GM19395 (cell line): ENCODE measurements around the gene LAMA2.
"Not testable (repeated sequence)": the region's sequence is repeated elsewhere in the genome, so short reads cannot be mapped to it uniquely, and the experiment has no call there.

Experiments used
- ATAC-seq: cut with Tn5 transposase; IDR thresholded peaks from one replicate; pipeline ENCODE4 v1.9.1; 2021; ENCODE audit warnings: mild to moderate bottlenecking, moderate library complexity; ENCODE audit not compliant: unreplicated experiment

Gene LAMA2

DNA sequence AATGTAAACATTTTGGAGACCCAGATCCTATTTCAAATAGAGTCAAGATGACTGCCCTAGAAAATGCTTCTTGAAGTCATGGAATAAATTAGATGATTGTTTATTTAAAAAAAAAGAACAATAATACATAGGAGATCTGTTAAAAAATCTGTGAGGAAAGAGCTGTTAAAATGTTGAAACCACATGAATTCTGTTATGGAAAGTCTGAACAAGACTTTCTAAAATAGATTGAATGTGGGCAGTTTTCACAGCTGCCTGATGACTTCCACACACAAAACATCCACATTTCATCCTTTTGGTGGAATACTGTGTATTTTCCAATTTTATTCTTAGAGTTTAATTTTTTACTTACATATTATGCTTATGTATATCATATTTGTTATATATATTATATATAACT is 186.1 kb downstream of the LAMA2 start:
- ATAC-seq: no peak

DNA sequence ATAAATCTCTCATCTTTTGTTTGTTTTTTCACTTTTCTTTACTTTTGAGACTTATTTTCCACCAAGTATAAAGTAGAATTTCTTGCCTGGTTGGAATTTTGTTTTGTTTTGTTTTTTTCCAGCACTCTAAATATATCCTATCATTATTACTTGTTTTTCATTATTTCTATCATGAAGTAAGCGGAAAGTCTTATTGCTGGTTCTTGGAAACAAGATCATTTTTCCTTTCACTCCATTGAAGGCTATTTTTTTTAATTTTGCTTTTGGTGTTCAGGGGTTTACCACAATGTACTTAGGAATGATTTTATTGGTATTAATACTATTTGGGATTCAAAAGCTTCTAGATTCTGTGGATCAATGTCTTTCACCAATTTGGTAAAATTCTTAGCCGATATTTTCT is 190.1 kb downstream of the LAMA2 start:
- ATAC-seq: no peak

DNA sequence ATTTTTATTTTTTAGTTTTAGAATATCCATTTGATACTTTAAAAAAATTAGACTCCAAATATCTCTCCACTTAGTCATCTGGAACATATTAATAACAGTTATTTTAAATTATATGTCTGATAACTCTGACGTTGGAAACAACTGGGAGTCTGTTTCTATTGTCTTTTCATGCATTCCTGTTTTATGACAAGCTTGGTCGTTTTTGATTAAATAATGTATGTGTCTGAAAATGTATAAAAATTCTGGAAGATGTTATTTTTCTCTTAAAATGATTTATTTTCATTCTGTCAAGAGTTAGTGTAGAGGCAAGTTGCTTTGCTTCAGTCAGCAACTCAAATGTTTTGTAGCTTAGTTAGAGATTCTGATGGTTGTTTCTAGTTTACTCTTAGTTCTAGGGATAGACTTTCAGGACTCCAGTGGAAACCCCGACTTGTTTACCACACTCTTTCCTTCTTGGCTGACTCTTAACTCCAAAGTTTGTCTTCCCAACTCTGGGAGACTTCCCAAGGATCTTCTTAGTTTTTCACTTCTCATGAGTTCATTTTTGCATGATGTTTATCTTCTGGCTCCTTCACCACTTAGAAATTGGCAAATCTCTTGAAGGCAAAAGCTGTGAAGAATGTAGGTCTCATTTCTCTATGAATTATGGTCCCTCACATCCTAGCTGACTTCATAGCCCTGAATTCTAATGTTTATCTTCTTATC is 190.9 kb downstream of the LAMA2 start:
- no peak for ATAC-seq

DNA sequence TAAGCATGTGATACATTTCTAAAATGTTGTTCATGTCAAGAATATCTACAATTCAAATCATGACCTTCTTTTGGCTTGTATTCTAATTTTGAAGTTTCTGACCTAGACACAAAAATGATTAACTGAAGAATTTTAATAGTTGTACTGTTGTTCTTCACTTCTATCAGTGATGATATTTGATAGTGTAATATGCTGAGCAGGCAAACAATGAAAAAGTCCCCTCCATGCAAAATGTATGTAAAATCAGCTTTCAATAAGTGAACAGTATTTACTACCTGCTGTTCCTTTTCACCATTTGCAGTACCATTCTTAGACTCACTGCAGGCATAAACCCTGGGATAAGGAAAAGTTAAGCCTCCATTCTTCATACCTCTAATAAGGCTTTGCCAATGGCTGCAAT is 201.5 kb downstream of the LAMA2 start:
- no peak for ATAC-seq

DNA sequence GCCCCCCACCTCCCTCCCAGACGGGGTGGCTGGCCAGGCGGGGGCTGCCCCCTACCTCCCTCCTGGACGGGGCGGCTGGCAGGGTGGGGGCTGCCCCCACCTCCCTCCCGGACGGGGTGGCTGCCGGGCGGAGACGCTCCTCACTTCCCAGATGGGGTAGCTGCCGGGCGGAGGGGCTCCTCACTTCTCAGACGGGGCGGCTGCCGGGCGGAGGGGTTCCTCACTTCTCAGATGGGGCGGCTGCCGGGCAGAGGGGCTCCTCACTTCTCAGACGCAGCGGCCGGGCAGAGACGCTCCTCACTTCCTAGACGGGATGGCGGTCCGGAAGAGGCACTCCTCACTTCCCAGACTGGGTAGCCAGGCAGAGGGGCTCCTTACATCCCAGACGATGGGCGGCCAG is 205.5 kb downstream of the LAMA2 start:
- ATAC-seq: not testable (repeated sequence)

DNA sequence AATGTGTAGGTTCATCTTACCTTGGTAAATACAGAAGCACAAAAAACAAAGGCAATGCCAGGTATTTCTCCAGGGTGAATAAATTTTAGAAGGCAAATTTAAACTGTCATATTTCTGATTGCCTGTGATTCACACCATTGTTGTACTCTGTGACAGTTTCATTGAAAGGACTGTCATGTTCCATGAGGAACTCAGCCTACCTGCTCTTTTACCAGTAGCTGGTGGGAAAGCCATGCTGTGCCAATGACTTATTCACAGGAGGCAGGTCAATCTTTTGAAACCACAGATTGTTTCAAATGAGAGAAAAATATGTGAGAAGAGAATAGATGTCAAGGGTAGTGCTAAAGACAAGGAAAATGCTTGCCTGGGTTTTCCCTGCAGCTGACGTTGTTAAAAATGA is 206.4 kb downstream of the LAMA2 start:
- no peak for ATAC-seq

DNA sequence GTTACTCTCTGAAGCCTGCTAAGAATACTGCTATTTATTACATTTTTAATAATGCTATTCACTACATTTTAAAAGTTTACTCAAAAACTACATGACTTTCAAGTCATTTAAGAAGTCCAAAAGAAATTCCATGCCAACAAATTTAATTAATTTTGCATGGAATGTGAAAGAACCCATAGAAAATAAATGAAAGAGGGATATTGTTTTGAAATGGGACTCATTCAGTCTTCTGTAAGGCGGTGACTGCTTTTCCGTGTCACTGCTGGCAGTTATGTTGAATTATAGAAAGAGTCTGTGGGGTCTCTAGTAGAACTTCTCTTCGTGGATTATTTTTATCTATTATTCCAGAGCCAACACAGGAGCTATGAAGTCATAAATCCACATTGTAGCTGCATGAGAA is 211.2 kb downstream of the LAMA2 start:
- ATAC-seq: no peak

DNA sequence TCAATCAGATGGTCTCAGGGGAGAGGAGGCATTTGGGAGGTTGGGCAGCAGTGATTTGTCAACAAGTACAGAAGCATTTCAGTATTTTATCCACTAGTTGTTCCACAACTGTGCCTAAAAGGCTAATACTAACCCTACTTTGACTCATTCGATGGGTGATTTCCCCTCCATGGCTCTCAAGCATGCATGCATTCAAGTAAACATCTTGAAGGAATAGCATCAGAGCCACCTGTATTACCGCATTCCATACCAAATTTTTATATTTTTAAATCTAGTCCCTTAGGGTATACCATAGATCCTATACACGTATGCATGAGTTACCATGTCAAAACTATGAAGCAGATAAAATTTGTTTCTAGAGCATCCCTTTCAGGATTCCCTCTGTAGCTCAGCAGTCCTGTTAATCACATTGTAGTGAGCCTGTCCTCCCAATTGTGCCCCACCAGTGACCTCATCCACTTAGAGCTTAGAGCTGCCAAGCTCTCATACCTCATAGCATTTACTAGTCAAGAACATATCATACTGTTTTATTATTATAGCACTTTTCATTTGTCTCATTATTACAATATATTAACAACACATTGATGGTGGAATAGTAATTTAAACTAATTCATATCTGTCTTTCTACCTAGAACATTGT is 213.8 kb downstream of the LAMA2 start:
- no peak for ATAC-seq

DNA sequence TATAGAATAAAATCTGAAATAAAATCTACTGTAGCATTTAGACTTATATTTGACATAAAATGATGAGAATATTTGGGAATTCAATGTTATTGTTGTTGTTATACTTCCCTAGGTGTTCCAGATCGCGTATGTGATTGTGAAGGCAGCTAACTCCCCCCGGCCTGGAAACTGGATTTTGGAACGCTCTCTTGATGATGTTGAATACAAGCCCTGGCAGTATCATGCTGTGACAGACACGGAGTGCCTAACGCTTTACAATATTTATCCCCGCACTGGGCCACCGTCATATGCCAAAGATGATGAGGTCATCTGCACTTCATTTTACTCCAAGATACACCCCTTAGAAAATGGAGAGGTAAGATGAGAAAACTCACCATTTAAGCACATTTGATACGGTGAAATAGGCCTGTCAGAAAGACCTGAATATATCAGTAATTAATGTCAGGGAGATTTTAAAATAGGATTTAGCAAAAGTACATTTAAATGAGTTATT is 215.2 kb downstream of the LAMA2 start:
- ATAC-seq: no peak

DNA sequence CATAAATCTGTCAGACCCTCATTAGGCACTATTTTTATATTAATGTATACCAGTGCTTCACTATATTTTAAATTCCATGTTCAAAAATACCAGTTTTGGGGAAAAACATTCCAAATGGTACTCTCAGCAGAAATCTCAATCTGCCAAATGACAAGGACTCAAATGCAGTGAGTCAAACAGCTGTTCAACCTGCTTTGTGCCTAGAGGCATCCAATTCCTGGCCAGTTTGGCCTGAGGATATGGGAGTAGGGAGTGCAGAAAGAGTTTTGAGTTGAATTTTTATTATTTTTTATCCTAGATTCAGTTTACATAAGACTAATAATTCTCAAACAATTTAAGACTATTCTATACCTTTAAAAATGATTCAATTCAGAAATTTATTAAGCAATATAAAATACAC is 216.8 kb downstream of the LAMA2 start:
- no peak for ATAC-seq

DNA sequence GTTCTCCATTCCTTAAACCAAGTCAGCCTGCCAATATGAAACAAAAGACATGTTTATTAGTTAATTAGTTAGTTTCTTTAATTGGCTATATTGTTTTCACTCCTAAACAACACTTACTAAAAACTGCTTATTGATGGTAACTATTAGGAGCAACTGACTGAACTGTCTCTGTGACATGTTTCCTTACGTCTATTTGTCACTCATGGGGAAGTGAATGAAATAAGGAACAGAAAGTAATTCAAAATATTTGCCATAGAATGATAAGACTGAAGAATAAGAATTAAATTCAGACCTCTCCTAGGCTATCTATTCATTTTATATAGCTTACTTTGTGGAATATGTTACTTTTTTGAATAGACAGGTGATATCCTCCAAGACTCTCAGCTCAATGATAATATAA is 217.2 kb downstream of the LAMA2 start:
- ATAC-seq: no peak

DNA sequence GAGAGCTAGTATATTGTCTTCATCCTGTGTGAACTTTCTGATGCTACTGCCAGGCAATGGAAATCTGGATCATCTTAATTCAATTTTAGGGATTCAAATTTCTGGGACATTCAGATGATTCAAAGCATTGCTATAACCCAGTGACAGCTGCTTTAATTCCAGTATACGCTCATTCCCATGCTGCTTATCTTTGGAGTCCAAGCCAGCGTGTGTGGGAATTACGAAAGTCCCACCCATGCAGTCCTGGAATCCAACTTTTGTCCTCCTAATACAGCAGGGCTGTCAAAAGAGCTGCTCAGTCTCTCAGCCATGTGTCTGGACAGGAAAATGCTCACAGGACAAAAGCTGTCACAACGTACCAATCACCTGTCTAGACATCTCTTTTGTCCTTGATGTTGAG is 219.8 kb downstream of the LAMA2 start:
- ATAC-seq: no peak

DNA sequence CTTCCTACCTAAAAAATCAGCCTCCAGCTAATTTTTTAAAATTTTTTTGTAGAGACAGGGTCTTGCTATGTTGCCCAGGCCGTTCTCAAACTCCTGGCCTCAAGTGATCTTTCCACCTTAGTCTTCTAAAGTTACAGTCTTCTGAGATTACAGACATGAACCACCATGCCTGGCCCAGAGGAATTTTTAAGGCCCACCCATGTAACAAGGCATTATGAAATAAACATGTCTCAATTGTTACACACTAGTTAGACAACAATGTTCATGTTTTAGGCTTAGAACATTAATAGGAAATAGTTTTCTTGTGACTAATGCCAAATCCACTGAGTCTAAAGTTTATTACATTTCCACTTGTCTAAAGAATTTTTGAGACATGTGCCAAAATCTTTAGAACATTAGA is 221.2 kb downstream of the LAMA2 start:
- ATAC-seq: no peak

DNA sequence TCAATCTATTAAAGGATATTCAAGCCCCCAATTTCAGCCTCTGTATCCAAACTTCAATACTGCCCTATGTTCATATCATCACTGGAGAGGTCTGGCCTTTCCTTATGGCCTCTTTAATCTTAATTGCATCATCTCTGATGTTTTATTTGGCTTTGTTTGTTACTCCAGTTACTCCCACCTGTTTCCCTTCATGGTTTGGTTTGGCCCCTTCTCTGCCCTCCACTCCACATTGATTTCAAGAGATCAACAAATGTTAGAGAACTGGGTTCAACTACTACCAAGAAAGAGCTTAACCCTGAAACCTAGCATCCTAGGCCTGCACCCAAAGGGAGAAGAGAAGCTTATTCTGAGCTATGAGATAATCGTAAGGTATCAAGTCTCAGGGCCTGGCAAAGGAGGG is 221.6 kb downstream of the LAMA2 start:
- no peak for ATAC-seq

DNA sequence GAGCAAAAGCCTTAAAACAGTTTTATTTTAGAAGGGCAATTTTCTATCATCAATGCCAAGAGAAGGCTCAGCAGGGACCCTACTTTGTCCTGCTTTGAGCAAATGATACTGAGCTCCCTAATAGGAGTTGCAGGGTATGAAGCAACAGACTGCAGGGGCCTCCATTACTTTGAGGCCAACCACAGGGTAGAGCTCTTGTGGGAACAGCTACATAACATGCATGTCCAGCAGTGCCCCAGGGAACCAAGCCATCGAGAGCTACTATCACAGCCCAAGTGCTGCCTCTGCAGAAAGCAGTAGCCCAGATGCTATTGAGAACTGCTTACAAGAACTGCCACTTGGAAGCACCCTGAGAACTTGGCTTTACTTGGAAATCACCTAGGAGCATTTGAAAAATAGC is 222.1 kb downstream of the LAMA2 start:
- no peak for ATAC-seq

DNA sequence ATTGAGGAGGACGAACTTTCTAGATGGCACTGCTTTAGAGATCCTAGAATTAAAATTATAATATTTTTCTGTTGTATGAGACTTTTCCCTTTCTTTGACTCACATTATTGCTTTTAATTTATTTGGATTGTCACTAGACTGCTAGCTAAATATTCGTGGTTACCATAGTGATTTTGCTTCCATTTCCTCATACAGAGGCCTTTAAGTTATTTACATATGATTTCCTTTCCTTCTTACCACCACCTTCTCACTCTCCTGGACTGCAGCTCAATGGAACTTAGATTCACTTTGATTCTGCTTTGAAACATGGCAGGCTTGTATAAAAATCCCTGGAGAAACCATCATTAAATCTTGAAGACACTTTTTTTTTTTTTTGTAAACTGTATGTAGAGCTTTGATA is 222.9 kb downstream of the LAMA2 start:
- ATAC-seq: no peak

DNA sequence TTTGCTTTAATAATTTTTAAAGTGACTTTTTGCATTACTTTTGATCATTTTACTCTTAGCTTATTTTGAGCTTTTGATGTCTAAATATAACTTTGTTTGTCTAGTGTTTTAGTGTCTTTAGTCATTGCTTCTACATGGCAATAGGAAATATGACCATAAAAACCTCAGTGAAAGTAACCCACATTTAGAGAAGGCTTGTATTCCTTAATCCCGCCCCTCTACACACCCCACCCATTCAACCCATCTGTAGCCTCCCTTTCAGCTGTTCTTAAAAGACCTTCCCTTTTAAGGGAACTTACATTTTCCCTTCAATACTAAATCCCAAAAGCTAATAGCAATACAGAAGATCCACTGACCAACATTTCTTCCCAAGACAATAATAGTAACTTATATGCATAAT is 225.4 kb downstream of the LAMA2 start:
- no peak for ATAC-seq

DNA sequence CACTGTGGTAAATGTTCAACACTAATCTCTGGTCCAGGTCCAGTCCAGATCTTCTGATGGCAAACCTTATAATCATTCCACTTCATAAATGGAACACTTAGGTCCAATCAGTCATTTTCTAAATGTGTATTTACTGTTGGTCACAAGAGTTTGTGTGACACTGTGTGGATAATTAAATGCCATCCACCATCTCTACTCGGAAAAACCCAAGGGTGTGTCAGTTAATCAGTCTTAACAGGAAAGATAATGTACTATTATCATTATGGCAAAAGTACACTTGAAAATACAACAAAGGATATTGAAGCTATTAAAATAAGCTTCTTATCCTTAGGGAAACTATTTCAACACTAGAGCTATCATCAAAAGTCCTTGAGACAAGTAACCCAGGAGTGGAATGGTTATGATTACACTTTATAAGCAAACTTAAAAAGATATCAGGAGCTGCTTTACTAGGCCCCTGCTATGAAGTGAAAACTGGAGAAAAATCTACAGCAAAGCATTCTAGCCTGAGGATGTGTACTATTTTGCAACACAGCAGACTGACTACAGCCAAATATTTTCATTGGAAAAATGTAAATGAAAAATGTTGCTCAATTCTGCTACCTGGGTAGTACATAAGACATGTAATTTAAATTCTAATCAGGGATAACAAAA is 227.9 kb downstream of the LAMA2 start:
- no peak for ATAC-seq

DNA sequence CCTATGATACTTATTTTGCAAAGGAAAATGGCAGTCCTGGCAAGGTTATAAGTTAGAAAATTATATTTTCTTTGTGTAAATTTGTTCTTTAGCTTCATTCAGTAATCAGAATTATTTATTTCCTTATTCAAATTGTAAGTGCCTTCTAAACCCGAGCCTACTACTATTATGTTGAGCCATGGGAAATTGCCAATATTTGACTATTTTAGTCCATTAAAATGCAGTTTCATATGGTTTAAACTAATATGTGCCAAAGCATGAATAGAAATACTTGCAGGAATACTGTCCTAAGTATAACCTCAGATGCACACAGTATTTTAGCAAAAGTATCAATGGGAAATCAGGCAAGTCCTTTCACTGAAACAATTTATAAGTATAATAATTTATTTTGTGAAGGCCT is 228.4 kb downstream of the LAMA2 start:
- ATAC-seq: no peak

DNA sequence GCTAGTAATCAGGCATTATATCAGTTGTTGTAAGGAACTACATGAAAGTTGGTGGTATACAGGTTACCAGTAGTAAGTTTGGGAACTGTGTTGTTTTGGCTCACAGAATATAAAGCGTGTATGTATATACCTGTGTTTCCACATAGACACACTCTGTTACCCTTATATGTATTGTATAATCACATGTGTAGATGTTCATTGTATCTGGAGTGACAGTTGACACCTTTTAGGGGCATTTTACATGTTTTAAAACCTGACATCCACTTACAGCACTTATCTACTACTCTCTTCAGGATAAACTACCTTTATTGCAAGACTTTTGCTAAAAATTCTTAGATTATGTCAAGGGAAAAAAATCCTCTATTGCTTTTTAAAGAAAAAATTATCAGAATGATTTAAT is 228.9 kb downstream of the LAMA2 start:
- no peak for ATAC-seq

DNA sequence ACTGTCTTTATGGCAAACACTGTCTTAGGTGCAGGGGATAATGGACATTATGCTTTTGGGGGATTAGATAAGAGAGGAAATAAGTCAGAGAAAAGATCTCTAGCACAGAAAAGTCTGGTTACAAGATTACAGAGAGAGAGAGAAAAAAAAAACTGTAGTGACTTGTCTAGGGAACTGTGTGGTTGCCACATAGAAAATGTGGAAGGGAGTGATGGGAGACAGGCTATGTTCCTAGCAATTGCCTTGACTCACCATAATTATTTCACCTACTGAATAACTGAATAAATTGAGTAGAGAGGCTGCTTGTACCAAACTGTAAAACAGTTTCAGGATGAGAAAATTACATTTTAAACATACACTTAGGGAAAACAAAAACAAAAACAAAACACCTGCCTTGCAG is 229.7 kb downstream of the LAMA2 start:
- ATAC-seq: no peak

DNA sequence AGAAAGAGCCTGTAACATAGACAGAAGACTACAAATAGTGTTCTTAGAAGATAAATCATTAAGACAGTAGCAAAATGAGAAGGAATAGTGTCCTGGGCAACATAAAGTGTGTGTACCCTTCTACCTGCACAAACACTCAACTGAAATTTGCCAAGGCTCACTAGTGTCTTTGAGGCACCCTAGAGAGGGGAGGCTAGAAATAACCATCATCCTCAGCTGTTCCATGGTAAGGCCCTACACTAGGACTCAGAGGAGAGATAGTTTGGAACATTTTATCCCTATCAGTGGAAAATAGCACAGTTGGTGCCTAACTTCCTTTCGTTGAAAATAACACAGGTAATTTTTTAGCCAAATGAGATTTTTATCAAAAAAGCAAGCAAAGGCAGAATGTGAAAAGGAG is 230.7 kb downstream of the LAMA2 start:
- ATAC-seq: no peak
